SJCRH30 (cell line): ENCODE measurements around the gene FADS3. TPM values are rescaled to one million over a fixed set of nuclear protein-coding genes. Genes with fewer than 3 reads are reported as not detected.
A peak's percentile ranks its signal among the peaks of the same experiment; 100 is the strongest.

Experiments
- DNase-seq, 2 experiments: peaks; one replicate each; pipeline ENCODE4 v3.0.0-alpha.2; 2015 to 2020
- H3K27ac ChIP-seq: fragments of 250-450 bp; sonication (Bioruptor Pico); 2 replicates; pipeline ENCODE4 v1.5.1; 2020; ENCODE audit warnings: mild to moderate bottlenecking, moderate library complexity
- H3K27me3 ChIP-seq: fragments of 250-450 bp; sonication (Bioruptor Pico); 2 replicates; pipeline ENCODE4 v1.5.1; 2020; ENCODE audit warnings: mild to moderate bottlenecking, moderate library complexity
- H3K36me3 ChIP-seq: fragments of 250-450 bp; sonication (Bioruptor Pico); 2 replicates; pipeline ENCODE4 v1.5.1; 2020; ENCODE audit warnings: mild to moderate bottlenecking, moderate library complexity
- H3K4me1 ChIP-seq: fragments of 250-450 bp; sonication (Bioruptor Pico); 2 replicates; pipeline ENCODE4 v1.5.1; 2020; ENCODE audit warnings: mild to moderate bottlenecking, moderate library complexity
- H3K4me3 ChIP-seq: fragments of 250-450 bp; sonication (Bioruptor Pico); 2 replicates; pipeline ENCODE4 v1.5.1; 2020; ENCODE audit warnings: mild to moderate bottlenecking, moderate library complexity
- H3K9me3 ChIP-seq: fragments of 250-450 bp; sonication (Bioruptor Pico); replicated peaks from 2 replicates; pipeline ENCODE4 v1.5.1; 2020; ENCODE audit warnings: mild to moderate bottlenecking, moderate library complexity
- total RNA-seq: library from RNA; depleted of rRNA; stranded (reverse); fragments of >200 nt; shearing (Covaris generic); gene quantifications from 2 replicates; pipeline ENCODE4 v1.2.3, GENCODE V29; 2014

Gene FADS3
- total RNA-seq, 1 experiment from 2014 or later: 40.5 TPM

DNA sequence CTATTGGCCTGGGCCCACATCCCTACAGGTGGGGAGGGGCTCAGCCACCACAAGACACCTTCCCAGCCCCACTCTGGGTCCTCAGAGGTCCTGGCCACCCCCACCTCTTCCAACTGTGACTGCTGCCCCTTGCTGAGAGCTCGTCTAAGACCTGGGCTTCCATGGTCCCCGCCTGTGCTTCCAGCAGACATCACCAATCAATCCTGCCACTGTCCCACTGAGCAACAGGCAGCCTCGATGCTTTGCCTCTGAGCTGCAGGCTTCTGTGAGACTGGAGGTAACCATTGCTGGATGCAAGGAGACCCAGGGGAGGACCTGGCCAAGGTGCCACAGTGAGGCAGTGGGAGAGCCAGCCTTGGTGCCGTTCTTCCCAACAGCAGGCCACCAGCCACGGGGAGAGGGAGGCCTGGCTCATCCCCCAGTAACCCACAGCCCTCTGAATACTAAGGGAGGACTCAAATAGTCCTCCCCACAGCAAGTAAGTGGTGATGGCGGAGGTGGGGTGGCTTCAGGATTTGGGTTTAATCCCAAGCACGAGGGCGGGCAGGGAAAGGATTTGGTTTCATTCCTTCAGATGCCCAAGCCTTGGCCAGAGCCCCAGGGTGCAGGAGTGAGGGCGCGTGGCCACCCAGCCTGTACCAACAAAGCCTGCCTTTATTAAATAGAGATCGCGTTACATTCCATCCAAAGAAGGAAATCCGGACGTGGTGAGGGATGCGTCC, 5.5 kb upstream of the FADS3 start:
- H3K27ac ChIP-seq: peak overlapping the region; percentile 64
- H3K4me3 ChIP-seq: peak overlapping the region; percentile 23
- peaks cover 11% of the 10 kb centered on the region for H3K4me1 ChIP-seq
- H3K27me3 ChIP-seq: no peaks in the 10 kb centered on the region
- no peaks in the 10 kb centered on the region for H3K9me3 ChIP-seq
- H3K36me3 ChIP-seq: no peaks in the 10 kb centered on the region
- DNase-seq: peak; percentile 65 to 78

- Histone ChIP-seq H3K4me3 (no peak overlapping the region), H3K4me1 (peaks cover 11% of the 10 kb centered on the region), H3K36me3 (no peaks in the 10 kb centered on the region), H3K27ac (no peak overlapping the region), H3K9me3 (no peaks in the 10 kb centered on the region), H3K27me3 (no peaks in the 10 kb centered on the region)
- DNase-seq: no peak
Observed at GRCh38 chr11:61895718-61896059, 4.3 kb upstream of the FADS3 start.

GRCh38 chr11:61895046-61895717, 3.8 kb upstream of the FADS3 start:
- no peak for DNase-seq
- Histone ChIP-seq H3K36me3 (no peaks in the 10 kb centered on the region), H3K9me3 (no peaks in the 10 kb centered on the region), H3K4me3 (no peak overlapping the region), H3K27me3 (no peaks in the 10 kb centered on the region), H3K27ac (no peak overlapping the region), H3K4me1 (peaks cover 11% of the 10 kb centered on the region)

DNA sequence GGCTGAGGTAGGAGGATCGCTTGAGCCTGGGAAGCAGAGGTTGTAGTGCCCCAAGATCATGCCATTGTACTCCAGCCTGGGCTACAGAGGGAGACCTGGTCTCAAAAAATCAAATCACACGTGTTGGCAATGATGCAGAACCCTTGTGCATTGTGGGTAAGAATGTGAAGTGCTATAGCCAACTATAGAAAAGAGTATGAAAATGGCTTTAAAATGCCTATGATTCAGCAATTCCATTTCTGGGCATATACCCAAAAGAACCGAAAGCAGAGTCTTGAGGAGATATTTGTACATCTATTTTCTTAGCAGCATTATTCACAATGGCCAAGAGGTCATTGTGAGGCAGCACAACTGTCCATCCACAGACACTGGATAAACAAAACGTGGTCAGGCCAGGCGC, 2.6 kb upstream of the FADS3 start:
- no peaks in the 10 kb centered on the region for H3K36me3 ChIP-seq

GRCh38 chr11:61892085-61892370, 683 bp upstream of the FADS3 start:
- Histone ChIP-seq H3K27ac (no peak overlapping the region), H3K4me3 (peak overlapping the region; percentile 78), H3K9me3 (no peaks in the 10 kb centered on the region), H3K36me3 (no peaks in the 10 kb centered on the region), H3K27me3 (no peaks in the 10 kb centered on the region), H3K4me1 (peaks cover 22% of the 10 kb centered on the region)
- no peak for DNase-seq

More for the DNA sequence above, 2.6 kb upstream of the FADS3 start:
- peaks cover 11% of the 10 kb centered on the region for H3K4me1 ChIP-seq
- no peaks in the 10 kb centered on the region for H3K27me3 ChIP-seq
- no peak overlapping the region for H3K4me3 ChIP-seq
- no peak overlapping the region for H3K27ac ChIP-seq
- DNase-seq: no peak
- no peaks in the 10 kb centered on the region for H3K9me3 ChIP-seq

GRCh38 chr11:61890529-61891330, 615 bp downstream of the FADS3 start:
- DNase-seq: peak; percentile 87 to 92
- Histone ChIP-seq H3K36me3 (peaks cover 5% of the 10 kb centered on the region; the same call in 1 of the 2 replicates), H3K27me3 (no peaks in the 10 kb centered on the region), H3K9me3 (no peaks in the 10 kb centered on the region), H3K27ac (peak overlapping the region; percentile 71), H3K4me1 (peaks cover 17% of the 10 kb centered on the region), H3K4me3 (peak overlapping the region; percentile 78)

DNA sequence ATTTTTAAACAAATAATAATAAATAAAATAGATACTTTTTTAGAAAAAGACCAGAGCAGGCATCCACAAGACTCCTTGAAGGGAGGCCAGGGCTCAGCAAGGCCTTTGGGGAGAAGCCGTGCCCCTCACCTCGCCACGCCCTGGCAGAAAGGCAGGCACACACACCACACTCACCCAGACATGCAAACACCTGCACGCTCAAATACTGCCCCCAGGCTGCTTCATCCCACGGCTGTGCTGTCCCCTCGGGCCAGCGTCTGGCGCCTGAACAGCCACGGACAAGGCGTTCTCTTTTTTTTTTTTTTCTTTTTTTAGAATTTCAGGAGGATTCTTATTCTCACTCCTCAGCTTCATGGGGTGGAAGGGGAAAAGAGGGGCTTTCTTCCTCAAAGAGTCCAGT, 1.5 kb downstream of the FADS3 start:
- Histone ChIP-seq H3K4me3 (peak overlapping the region; percentile 78), H3K36me3 (peaks cover 5% of the 10 kb centered on the region; the same call in 1 of the 2 replicates), H3K9me3 (no peaks in the 10 kb centered on the region), H3K27ac (peak overlapping the region; percentile 71), H3K4me1 (peaks cover 26% of the 10 kb centered on the region), H3K27me3 (no peaks in the 10 kb centered on the region)
- no peak for DNase-seq

GRCh38 chr11:61888590-61888989, 2.8 kb downstream of the FADS3 start:
- no peaks in the 10 kb centered on the region for H3K27me3 ChIP-seq
- H3K36me3 ChIP-seq: peaks cover 5% of the 10 kb centered on the region; the same call in 1 of the 2 replicates
- H3K27ac ChIP-seq: peak overlapping the region; percentile 45
- H3K9me3 ChIP-seq: no peaks in the 10 kb centered on the region
- no peak overlapping the region for H3K4me3 ChIP-seq
- no peak for DNase-seq
- H3K4me1 ChIP-seq: peaks cover 32% of the 10 kb centered on the region

DNA sequence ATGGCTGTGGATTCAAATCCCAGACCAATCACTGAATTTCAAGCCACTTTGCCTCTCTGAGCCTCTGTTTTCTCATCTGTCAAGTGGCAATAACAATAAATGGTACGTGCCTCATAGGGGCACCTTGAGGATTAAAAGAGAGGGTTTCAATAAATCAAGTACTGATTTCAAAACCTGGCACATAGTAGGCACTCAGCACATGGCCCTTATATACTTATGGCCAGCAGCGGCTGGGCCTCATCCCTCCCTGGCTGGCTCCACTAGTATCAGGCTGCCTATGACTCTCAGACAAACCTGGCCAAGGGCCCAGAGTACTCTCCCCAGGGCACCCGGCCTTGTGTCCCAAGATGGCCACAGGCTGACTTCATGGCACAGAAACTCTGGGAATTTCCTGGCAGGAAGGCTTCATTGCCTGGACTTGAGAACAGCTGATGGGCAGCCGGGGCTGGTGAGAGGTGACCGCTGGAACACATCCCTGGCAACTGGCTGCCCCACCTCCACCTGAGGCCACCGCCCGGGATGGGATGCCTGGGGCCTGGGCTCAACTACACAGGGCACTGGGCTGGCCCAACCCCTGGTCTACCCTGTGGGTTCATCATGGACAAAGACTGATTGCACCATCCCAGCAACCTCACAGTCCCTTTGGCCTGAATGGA, 3.4 kb downstream of the FADS3 start:
- no peaks in the 10 kb centered on the region for H3K9me3 ChIP-seq
- H3K4me3 ChIP-seq: no peak overlapping the region
- peaks cover 32% of the 10 kb centered on the region for H3K4me1 ChIP-seq
- peak; percentile 69 to 78 for DNase-seq
- H3K27ac ChIP-seq: peak overlapping the region; percentile 45
- no peaks in the 10 kb centered on the region for H3K27me3 ChIP-seq
- H3K36me3 ChIP-seq: peaks cover 9% of the 10 kb centered on the region

DNA sequence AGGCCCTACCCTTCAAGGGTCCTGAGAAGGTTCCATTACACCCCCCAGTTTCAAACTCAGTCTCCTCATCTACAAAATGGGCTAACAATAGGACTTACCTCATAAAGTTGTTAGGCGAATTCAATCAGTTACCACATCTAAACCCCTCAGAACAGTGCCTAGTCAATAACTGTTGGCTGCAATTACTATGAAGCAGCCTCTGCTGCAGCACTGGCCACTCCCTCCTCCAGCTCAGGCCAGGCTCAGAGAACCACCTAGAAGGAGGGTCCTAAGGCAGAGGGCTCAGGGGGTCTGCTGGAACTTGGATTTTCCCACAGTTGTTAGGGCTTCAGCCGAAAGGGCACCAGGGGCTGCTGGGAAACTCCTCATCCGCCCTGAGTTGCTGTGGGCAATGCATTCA, 4.7 kb downstream of the FADS3 start:
- H3K4me1 ChIP-seq: peaks cover 32% of the 10 kb centered on the region
- H3K27me3 ChIP-seq: no peaks in the 10 kb centered on the region
- H3K9me3 ChIP-seq: no peaks in the 10 kb centered on the region
- H3K4me3 ChIP-seq: no peak overlapping the region
- no peak for DNase-seq
- peaks cover 10% of the 10 kb centered on the region for H3K36me3 ChIP-seq
- H3K27ac ChIP-seq: no peak overlapping the region

DNA sequence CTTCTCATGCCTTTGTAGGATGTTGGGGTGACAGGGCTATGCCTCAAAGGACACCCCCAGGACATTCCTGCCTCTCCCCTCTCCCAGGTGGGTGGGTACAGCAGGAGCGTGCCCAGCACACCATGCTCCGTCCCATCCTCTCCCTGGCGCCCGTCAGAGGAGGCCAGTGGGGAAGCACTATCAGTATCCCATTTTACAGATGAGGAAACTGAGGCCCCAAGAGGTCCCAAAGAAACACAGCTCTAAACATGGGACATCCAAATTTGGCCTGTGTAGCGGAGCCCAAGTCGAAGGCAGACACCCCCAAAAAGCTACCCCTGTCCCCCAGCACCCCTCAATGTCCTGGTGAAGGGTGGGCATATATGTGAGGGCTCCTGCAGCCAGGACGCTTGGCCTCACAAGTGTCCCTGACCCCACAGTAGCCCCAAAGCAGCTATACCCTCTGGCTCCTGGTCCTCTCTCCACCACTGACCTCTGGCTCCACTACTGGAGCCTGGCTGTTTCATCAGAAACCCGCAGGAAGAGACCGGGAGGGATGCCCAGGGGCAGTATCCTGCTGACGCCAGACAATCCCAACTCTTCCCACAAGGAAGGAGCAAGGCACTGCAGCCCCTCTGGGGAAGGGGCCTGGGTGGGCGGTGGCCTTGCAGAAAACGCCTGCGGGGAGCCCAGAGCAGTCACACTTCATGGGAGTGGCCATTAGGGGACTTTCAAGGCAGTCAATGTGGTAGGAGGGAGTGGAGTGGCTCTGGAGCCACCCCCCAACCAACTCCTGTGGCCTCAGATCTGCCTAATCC, 5.4 kb downstream of the FADS3 start:
- Histone ChIP-seq H3K27me3 (no peaks in the 10 kb centered on the region), H3K4me3 (no peak overlapping the region), H3K27ac (peak overlapping the region; percentile 14; the same call in 1 of the 2 replicates), H3K9me3 (no peaks in the 10 kb centered on the region), H3K4me1 (peaks cover 32% of the 10 kb centered on the region), H3K36me3 (peaks cover 10% of the 10 kb centered on the region)
- DNase-seq: no peak

- H3K36me3 ChIP-seq: peaks cover 10% of the 10 kb centered on the region
- DNase-seq: peak; percentile 85
- H3K27ac ChIP-seq: peak overlapping the region; percentile 14; the same call in 1 of the 2 replicates
- H3K4me1 ChIP-seq: peaks cover 32% of the 10 kb centered on the region
- no peaks in the 10 kb centered on the region for H3K9me3 ChIP-seq
- no peak overlapping the region for H3K4me3 ChIP-seq
- H3K27me3 ChIP-seq: no peaks in the 10 kb centered on the region
Observed at GRCh38 chr11:61885166-61885778, 6.1 kb downstream of the FADS3 start.

DNA sequence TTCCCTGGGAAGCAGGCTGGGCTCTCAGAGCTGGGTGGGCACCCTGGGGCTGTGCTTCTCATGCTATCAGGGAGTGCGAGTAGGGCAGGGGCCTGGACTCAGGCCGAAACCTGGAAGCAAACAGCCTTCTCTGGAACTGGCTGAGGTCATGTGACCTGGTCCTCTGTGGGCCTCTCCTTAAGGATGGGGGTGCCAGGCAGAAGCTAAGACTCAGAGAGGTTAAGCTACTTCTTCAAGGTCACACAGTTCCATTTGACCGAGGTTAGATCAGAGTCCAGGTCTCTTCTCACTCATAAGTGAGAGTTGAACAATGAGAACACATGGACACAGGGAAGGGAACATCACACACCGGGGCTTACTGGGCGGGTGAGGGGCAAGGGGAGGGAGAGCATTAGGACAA, 7.4 kb downstream of the FADS3 start:
- DNase-seq: no peak
- Histone ChIP-seq H3K9me3 (no peaks in the 10 kb centered on the region), H3K27me3 (no peaks in the 10 kb centered on the region), H3K27ac (no peak overlapping the region), H3K36me3 (peaks cover 10% of the 10 kb centered on the region), H3K4me1 (peaks cover 32% of the 10 kb centered on the region), H3K4me3 (no peak overlapping the region)

DNA sequence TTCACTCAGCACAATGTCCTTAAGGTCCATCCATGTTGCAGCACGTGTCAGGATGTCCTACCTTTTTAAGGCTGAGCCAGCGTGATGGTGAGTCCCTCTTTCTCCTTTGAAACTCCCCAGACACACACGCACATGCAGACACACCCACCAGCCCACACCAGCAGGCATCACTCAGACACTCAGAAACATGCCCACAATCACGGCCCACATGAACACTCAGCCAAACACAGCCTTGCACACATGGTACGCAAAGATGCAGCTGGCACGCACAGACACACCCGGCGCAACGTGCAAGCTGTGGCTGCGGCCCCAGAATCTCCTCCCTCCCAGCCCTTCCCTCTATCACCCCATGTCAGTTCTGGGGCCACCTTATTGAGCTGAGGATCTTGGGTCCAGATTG, 8.0 kb downstream of the FADS3 start:
- DNase-seq: no peak
- H3K4me3 ChIP-seq: no peak overlapping the region
- no peak overlapping the region for H3K27ac ChIP-seq
- H3K4me1 ChIP-seq: peaks cover 29% of the 10 kb centered on the region
- H3K36me3 ChIP-seq: peaks cover 10% of the 10 kb centered on the region
- H3K9me3 ChIP-seq: no peaks in the 10 kb centered on the region
- no peaks in the 10 kb centered on the region for H3K27me3 ChIP-seq
